Germinal center (tissue), 1 donor: Measurements from ENCODE around the gene ITGB7.
"Not testable (repeated sequence)": the region's sequence is repeated elsewhere in the genome, so short reads cannot be mapped to it uniquely, and the experiment has no call there.

Experiments used
- DNase-seq: peaks from one replicate; pipeline ENCODE4 v3.0.0; 2012; ENCODE audit warnings: mixed read lengths, low spot score

Gene ITGB7

DNA sequence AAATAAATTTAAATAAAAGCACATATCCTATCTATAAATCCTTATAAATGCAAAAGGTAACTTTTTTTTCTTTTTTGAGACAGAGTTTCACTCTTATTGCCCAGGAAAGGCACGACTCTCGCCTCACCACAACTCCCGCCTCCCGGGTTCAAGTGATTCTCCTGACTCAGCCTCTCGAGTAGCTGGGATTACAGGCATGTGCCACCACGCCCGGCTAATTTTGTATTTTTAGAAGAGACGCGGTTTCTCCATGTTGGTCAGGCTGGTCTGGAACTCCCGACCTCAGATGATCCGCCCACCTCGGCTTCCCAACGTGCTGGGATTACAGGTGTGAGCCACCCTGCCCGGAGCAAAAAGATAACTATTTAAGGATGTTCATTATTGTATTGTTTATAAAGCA, 28.2 kb downstream of the ITGB7 start:
- not testable (repeated sequence) for DNase-seq

DNA sequence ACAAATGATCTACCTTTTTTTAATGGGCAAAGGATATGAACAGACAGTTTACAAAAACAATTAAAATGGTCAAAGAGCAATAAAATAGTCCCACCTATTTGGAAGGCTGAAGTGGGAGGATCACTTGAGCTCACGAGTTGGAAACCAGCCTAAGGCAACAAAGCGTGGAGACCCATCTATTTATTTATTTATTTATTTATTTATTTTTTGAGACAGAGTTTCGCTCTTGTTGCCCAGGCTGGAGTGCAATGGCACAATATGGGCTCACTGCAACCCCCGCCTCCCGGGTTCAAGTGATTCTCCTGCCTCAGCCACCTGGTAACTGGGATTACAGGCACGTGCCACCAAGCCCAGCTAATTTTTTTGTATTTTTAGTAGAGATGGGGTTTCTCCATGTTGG, 29.6 kb downstream of the ITGB7 start:
- not testable (repeated sequence) for DNase-seq

GRCh38 chr12:53176750-53177149, 30.3 kb downstream of the ITGB7 start:
- no peak for DNase-seq

- no peak for DNase-seq
These were observed 32.1 kb downstream of the ITGB7 start for GRCh38 chr12:53174881-53175491.

GRCh38 chr12:53173085-53173715, 33.9 kb downstream of the ITGB7 start:
- no peak for DNase-seq

- no peak for DNase-seq
These were observed 34.7 kb downstream of the ITGB7 start for GRCh38 chr12:53172352-53172751.

DNA sequence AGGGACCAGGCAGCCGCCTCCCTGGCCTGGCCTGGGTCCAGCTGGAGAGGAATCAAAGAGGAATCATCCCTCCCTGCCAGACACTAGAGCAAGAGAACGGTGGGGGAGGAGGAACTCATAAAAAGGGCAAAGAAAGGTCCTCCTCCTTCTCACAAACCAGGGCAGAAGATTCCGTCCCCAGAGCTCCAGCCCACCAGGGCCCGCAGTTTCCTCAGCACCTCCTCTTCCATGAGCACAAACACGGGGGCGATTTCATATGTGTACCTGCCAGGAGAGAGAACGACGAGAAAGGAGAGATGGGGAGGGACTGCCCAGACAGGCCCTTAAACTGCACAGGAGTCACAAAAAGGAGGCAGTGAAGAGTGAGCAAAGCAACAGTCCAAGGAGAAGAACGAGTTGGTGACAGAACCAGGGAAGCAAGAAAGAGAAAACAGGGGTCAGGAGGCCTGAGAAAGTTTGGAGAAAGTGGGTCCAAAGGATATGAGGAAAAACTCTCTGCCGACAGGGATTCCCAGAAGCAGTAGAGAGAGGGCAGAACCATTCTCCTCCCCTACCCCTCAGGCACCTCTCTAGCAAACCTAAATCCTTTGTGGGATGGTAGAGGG, 35.2 kb downstream of the ITGB7 start:
- no peak for DNase-seq

- no peak for DNase-seq
These were observed 36.0 kb downstream of the ITGB7 start for GRCh38 chr12:53170876-53171724.

DNA sequence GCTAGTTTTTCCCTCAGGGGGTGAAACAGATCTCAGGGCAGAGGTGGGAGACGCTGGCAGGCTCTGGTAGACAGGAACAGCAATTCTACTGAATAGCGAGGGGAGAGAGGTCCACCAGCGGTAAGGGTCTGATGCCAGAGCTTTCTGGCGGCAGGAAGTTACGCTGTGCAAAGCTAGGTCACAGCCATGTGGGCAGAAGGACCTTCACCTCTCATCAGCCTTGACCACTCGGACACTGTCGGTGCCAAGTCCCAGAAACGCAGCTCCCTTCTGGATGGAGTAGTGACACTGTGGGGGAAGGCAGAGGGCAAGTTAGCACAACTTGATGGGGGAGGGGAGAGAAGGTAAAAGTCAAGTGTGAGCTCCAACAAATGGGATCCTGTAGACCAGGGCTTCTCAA, 36.8 kb downstream of the ITGB7 start:
- DNase-seq: no peak

GRCh38 chr12:53169644-53170043, 37.4 kb downstream of the ITGB7 start:
- DNase-seq: no peak

DNA sequence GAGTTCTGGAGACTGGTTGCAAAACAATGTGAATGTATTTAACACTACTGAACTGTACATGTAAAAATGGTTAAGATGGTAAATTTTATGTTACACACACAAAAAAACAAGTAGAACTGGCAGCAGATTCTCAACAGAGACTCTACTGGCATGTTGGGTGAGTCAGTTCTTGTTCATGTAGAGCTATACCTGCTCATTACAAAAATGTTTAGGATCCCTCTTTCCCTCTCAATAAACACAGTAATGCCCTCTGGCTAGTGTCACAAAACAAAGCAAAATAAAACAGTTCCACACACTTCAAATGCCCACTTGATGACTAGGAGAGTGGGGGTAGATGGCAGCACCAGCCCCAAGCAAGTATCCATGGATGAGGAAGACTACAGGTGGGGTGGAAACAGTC, 40.2 kb downstream of the ITGB7 start:
- DNase-seq: no peak

GRCh38 chr12:53163008-53163407, 44.0 kb downstream of the ITGB7 start:
- not testable (repeated sequence) for DNase-seq

GRCh38 chr12:53161119-53161911, 45.7 kb downstream of the ITGB7 start:
- DNase-seq: no peak

DNA sequence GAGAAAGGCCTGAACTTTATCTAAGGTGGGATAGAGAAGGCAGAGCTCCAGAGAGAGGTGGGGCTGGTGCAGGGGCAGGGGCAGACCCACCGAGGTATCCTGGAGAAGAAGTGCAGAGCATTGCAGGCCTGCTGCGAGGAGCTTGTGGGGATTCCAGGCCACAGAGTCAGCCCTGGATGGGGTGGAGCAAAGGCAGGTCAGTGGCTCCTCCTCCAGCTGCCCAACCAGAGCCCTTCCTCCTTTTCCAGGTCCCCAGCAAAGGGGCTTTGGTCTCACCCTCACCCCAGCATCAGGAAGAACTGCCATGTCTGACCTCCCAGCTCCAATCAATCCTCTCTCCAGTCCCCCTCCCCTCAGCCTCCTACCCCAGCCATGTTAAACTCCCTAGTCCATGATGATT, 46.4 kb downstream of the ITGB7 start:
- no peak for DNase-seq

GRCh38 chr12:53160000-53160399, 47.1 kb downstream of the ITGB7 start:
- no peak for DNase-seq

DNA sequence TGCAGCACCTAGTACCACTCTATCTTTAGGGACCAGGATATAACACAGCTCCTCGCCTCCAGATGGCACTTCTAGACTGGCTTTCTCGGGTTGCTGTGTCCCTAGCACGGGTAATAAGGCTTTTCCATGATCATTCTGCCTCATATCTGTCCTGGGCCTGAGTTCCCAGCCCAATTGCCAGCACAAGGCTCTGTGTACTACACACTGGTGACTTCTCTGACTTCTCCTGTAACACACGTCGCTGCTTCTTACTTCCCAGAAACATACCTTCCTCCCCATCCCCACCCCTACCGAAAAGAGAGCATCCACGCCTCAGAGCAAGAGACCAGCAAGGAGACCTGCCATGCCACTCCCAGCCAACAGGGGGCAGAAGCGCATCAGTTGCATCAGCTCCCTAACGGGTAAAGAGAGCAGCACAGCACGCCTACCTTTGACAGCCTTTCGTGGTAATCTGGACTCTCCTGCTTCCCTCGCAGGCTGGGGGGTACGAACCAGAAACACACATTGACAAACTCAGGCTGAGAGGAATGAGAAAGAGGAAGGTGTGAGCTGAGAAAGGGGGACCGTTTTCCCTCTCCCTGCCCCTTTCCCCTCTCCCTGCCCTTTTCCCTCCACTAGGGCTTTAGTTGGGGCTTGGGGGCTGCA, 47.7 kb downstream of the ITGB7 start:
- DNase-seq: peak; percentile 89

DNA sequence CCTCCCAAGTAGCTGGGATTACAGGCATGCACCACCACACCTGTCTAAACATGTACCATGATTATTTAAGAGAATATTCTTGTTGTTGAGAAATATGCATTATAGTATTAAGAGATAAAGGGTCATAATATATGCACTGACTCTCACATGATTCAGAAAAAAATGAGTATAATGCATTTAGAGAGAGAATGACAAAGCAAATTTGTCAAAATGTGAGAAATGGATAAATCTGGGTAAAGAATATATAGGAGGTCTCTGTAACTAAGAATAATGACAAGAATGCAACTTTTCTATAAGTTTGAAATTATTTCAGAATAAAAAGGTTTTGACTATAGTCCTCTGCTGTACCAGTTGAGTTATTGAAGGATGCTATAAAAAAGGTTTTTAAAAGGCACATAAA, 54.7 kb downstream of the ITGB7 start:
- DNase-seq: no peak

DNA sequence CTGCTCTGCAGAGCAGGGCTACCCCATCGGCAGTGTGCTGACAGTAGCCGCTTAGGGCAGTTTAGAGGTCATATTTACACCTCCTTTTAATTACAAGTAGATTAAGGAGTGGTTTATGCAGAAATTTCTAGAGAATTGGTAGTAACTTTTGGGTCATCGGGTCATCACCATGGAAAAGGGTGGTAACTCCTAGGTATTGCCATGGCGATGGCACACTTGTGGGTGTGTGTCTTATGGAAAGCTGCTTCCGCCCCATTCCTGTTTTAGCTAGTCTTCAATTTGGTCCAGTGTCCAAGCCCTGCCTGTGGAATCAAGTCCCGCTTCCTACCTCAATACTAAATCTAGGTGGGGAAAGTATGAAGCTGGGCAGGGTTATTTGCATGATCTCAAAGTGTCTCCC, 56.0 kb downstream of the ITGB7 start:
- no peak for DNase-seq

DNA sequence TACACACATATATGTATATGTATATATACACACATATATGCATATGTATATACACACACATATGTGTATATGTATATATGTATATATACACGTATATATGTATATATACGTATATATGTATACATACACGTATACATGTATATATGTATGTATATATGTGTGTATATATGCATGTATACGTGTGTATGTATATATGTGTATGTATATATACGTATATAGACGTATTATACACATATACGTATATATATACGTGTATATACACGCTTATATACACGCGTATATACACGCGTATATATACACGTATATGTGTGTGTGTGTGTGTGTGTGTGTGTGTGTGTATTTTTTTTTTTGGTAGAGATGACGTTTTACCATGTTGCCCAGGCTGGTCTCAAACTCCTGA, 59.4 kb downstream of the ITGB7 start:
- no peak for DNase-seq

- no peak for DNase-seq
These were observed 59.9 kb downstream of the ITGB7 start for GRCh38 chr12:53147181-53147580.
